Measurements from ENCODE around the gene INSYN1. TPM values are rescaled to one million over a fixed set of nuclear protein-coding genes. Genes with fewer than 3 reads are reported as not detected.

The INSYN1 gene
- total and polyA plus RNA-seq, 10 of the 15 experiments (the other 5 are each of a cell fraction or from before 2014, with no cell fraction given) = not detected

GRCh38 chr15:73722425-73722824, 30.7 kb downstream of the INSYN1 start:
- Histone ChIP-seq H2AFZ (ENCODE audit: control insufficient read depth, low read depth, low read length) (no peak overlapping the region), H3K79me2 (ENCODE audit: control insufficient read depth, insufficient read depth, low read length) (no peaks in the 10 kb centered on the region), H3K4me3 (no peak overlapping the region), H3K9me3 (replicated peaks; ENCODE audit: control insufficient read depth, insufficient read depth, low read length) (no peaks in the 10 kb centered on the region), H3K27me3 (replicated peaks in 1 of 2; ENCODE audit: control insufficient read depth in 2 of 2, insufficient read depth in 2 of 2, low read length in 1 of 2) (peaks cover 4 to 7% of the 10 kb centered on the region in 2 experiments), H4K20me1 (ENCODE audit: control insufficient read depth, insufficient read depth) (no peaks in the 10 kb centered on the region; the same call in 1 of the 2 replicates), H3K36me3 (ENCODE audit: control insufficient read depth in 2 of 2, insufficient read depth in 2 of 2, low read length in 1 of 2) (no peaks in the 10 kb centered on the region), H3K27ac (ENCODE audit: control insufficient read depth, insufficient read depth) (no peak overlapping the region), H3K9ac (ENCODE audit: control insufficient read depth, insufficient read depth, low read length) (no peak overlapping the region), H3K4me2 (ENCODE audit: control insufficient read depth, insufficient read depth) (no peak overlapping the region), H3K4me1 (ENCODE audit: control insufficient read depth, insufficient read depth, low read length) (no peaks in the 10 kb centered on the region)
- TF ChIP-seq PBX3 (IDR thresholded peaks at IDR 0.05; ENCODE audit: insufficient replicate concordance, low read depth, low read length) = no peak
- in situ Hi-C loops (cut with MboI) (no loop called here), intact Hi-C loops (cut with micrococcal nuclease; ENCODE audit: unreplicated experiment) (no loop called here)
- WGBS (ENCODE audit: insufficient coverage, insufficient replicate concordance, low lambda C conversion rate, missing lambda C conversion rate) = 19% methylated on average over 3 of the region's 3 CpGs
- DNase-seq (ENCODE audit: low read depth, low spot score) (no peak), FAIRE-seq (no peak), ATAC-seq (no peak)
- CTCF ChIA-PET = no interaction called here
- POLR2A ChIA-PET = no interaction called here
- SMC1A ChIA-PET (ENCODE audit: uncharacterized antibody, unreplicated experiment) = no interaction called here
- BruUV-seq (replicated peaks) = no TSS peak
- RAD21 ChIA-PET (ENCODE audit: unreplicated experiment) = no interaction called here

- no peaks in the 10 kb centered on the region; the same call in 1 of the 2 replicates for H4K20me1 ChIP-seq (ENCODE audit: control insufficient read depth, insufficient read depth)
- no peak overlapping the region for H3K9ac ChIP-seq (ENCODE audit: control insufficient read depth, insufficient read depth, low read length)
- ChIA-PET CTCF (interaction anchor here (0.9 to 1.7 kb wide), 3 partner anchors 10 to 19 kb away, joined by 3 to 5 read pairs (median 5); no protein-coding TSS in a partner anchor), SMC1A (ENCODE audit: uncharacterized antibody, unreplicated experiment) (no interaction called here), RAD21 (ENCODE audit: unreplicated experiment) (no interaction called here), POLR2A (no interaction called here)
- H3K4me3 ChIP-seq = no peak overlapping the region
- H3K4me1 ChIP-seq (ENCODE audit: control insufficient read depth, insufficient read depth, low read length) = no peaks in the 10 kb centered on the region
- no peak for ATAC-seq
- no peak for DNase-seq (ENCODE audit: low read depth, low spot score)
- H3K36me3 ChIP-seq (ENCODE audit: control insufficient read depth in 2 of 2, insufficient read depth in 2 of 2, low read length in 1 of 2) = no peaks in the 10 kb centered on the region
- BruUV-seq (replicated peaks) = no TSS peak
- 20% methylated on average over 4 of the region's 4 CpGs for WGBS (ENCODE audit: insufficient coverage, insufficient replicate concordance, low lambda C conversion rate, missing lambda C conversion rate)
- no peak overlapping the region for H2AFZ ChIP-seq (ENCODE audit: control insufficient read depth, low read depth, low read length)
- no peak overlapping the region for H3K4me2 ChIP-seq (ENCODE audit: control insufficient read depth, insufficient read depth)
- intact Hi-C loops (cut with micrococcal nuclease; ENCODE audit: unreplicated experiment) = no loop called here
- H3K79me2 ChIP-seq (ENCODE audit: control insufficient read depth, insufficient read depth, low read length) = no peaks in the 10 kb centered on the region
- no peak for FAIRE-seq
- peaks cover 3 to 4% of the 10 kb centered on the region in 2 experiments; a peak in 3 of 4 replicates for H3K27me3 ChIP-seq (replicated peaks in 1 of 2; ENCODE audit: control insufficient read depth in 2 of 2, insufficient read depth in 2 of 2, low read length in 1 of 2)
- no peaks in the 10 kb centered on the region for H3K9me3 ChIP-seq (replicated peaks; ENCODE audit: control insufficient read depth, insufficient read depth, low read length)
- in situ Hi-C loops (cut with MboI) = no loop called here
- H3K27ac ChIP-seq (ENCODE audit: control insufficient read depth, insufficient read depth) = no peak overlapping the region
- TF ChIP-seq ZNF24 (IDR thresholded peaks at IDR 0.05) (no peak), RBBP5 (conservative IDR thresholded peaks at IDR 0.05) (no peak), YBX1 (IDR thresholded peaks at IDR 0.05) (no peak), USF1 (IDR thresholded peaks at IDR 0.05; ENCODE audit: borderline replicate concordance, extremely low read length, insufficient read depth, low read depth, low read length) (no peak), KAT2A (conservative IDR thresholded peaks at IDR 0.05; ENCODE audit: control insufficient read depth, low read depth, low read length) (no peak), MEF2A (IDR thresholded peaks at IDR 0.05; ENCODE audit: insufficient read depth, low read depth, low read length) (no peak), ZNF687 (IDR thresholded peaks at IDR 0.05) (no peak), NRF1 (conservative IDR thresholded peaks at IDR 0.05; ENCODE audit: low read depth, low read length) (no peak), SIX5 (IDR thresholded peaks at IDR 0.05; ENCODE audit: low read depth, low read length, severe bottlenecking) (no peak), ZNF622 (IDR thresholded peaks at IDR 0.05) (no peak), CBX5 (IDR thresholded peaks at IDR 0.05; ENCODE audit: low read depth) (no peak), ZNF274 (IDR thresholded peaks at IDR 0.05; ENCODE audit: insufficient read depth, insufficient read length) (no peak)
Observed at GRCh38 chr15:73718694-73719093, 34.5 kb downstream of the INSYN1 start.

All from GM12878 (cell line).